IMR-90 (cell line): Measurements from ENCODE around the gene SH3TC1.

Experiments
- BHLHE40 ChIP-seq: fragments of 150-350 bp; IDR thresholded peaks from 2 replicates; pipeline ENCODE4 v1.6.1; 2016; ENCODE audit warnings: mild to moderate bottlenecking, low read depth, low read length
- CEBPB ChIP-seq: IDR thresholded peaks from 2 replicates; pipeline ENCODE4 v1.6.1; 2012; ENCODE audit warnings: low read depth, low read length, improper control_type of control experiment
- CHD1 ChIP-seq: IDR thresholded peaks from 2 replicates; pipeline ENCODE4 v1.6.1; 2012; ENCODE audit warnings: low read depth, low read length, improper control_type of control experiment
- CTCF ChIP-seq: conservative IDR thresholded peaks from 2 replicates; pipeline ENCODE4 v1.5.1; 2012; ENCODE audit warnings: mild to moderate bottlenecking, low read depth, low read length, improper control_type of control experiment
- FOS ChIP-seq: fragments of 150-350 bp; IDR thresholded peaks from 2 replicates; pipeline ENCODE4 v1.6.1; 2016; ENCODE audit warnings: low read depth, low read length
- MAFK ChIP-seq: IDR thresholded peaks from 2 replicates; pipeline ENCODE4 v1.6.1; 2012; ENCODE audit warnings: low read depth, low read length, improper control_type of control experiment
- MXI1 ChIP-seq: IDR thresholded peaks from 2 replicates; pipeline ENCODE4 v1.6.1; 2012; ENCODE audit warnings: low read depth, mild to moderate bottlenecking, low read length, moderate library complexity, borderline replicate concordance
- POLR2A ChIP-seq: IDR thresholded peaks from 2 replicates; pipeline ENCODE4 v1.6.1; 2012; ENCODE audit warnings: mild to moderate bottlenecking, low read depth, low read length
- RAD21 ChIP-seq: IDR thresholded peaks from 2 replicates; pipeline ENCODE4 v1.6.1; 2012; ENCODE audit warnings: low read length, improper control_type of control experiment
- RCOR1 ChIP-seq: IDR thresholded peaks from 2 replicates; pipeline ENCODE4 v1.6.1; 2012; ENCODE audit warnings: mild to moderate bottlenecking, low read length, improper control_type of control experiment; ENCODE audit not compliant: insufficient replicate concordance
- SMC3 ChIP-seq: fragments of 150-350 bp; IDR thresholded peaks from 2 replicates; pipeline ENCODE4 v1.6.1; 2016; ENCODE audit warnings: low read depth, mild to moderate bottlenecking, antibody characterized with exemption, low read length, moderate library complexity
- USF2 ChIP-seq: fragments of 150-350 bp; IDR thresholded peaks from 2 replicates; pipeline ENCODE4 v1.6.1; 2017; ENCODE audit warnings: mild to moderate bottlenecking, antibody characterized with exemption, low read length, low read depth
- TF ChIP-seq, protein P1 (sequence below): fragments of 150-350 bp; IDR thresholded peaks from 2 replicates; pipeline ENCODE4 v1.6.1; 2016; ENCODE audit warnings: low read depth, mild to moderate bottlenecking, low read length, moderate library complexity, borderline replicate concordance

GRCh38 chr4:8274066-8274652, 75.1 kb downstream of the SH3TC1 start:
- TF ChIP-seq BHLHE40 (no peak), CTCF (no peak), FOS (no peak), POLR2A (no peak), SMC3 (no peak), MAFK (no peak), CEBPB (no peak), RCOR1 (no peak), RAD21 (no peak), USF2 (no peak), CHD1 (no peak), MXI1 (no peak)
- TF ChIP-seq, protein P1, sequence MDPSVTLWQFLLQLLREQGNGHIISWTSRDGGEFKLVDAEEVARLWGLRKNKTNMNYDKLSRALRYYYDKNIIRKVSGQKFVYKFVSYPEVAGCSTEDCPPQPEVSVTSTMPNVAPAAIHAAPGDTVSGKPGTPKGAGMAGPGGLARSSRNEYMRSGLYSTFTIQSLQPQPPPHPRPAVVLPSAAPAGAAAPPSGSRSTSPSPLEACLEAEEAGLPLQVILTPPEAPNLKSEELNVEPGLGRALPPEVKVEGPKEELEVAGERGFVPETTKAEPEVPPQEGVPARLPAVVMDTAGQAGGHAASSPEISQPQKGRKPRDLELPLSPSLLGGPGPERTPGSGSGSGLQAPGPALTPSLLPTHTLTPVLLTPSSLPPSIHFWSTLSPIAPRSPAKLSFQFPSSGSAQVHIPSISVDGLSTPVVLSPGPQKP = no peak
